H54 (cell line): Measurements from ENCODE around the gene DTX1.

ENCODE experiments used
- DNase-seq: peaks from one replicate; pipeline ENCODE4 v3.0.0; 2011; ENCODE audit warnings: low spot score, mixed read lengths; ENCODE audit not compliant: insufficient read length
- FAIRE-seq: peaks from 3 replicates; lab custom pipeline; 2011; peaks lifted over from hg19 to GRCh38; lab: Jason Lieb, UNC
- POLR2A ChIP-seq: IDR thresholded peaks from 2 replicates; pipeline ENCODE4 v1.6.1; 2011; ENCODE audit warnings: low read depth, mild to moderate bottlenecking, low read length

DTX1 gene

DNA sequence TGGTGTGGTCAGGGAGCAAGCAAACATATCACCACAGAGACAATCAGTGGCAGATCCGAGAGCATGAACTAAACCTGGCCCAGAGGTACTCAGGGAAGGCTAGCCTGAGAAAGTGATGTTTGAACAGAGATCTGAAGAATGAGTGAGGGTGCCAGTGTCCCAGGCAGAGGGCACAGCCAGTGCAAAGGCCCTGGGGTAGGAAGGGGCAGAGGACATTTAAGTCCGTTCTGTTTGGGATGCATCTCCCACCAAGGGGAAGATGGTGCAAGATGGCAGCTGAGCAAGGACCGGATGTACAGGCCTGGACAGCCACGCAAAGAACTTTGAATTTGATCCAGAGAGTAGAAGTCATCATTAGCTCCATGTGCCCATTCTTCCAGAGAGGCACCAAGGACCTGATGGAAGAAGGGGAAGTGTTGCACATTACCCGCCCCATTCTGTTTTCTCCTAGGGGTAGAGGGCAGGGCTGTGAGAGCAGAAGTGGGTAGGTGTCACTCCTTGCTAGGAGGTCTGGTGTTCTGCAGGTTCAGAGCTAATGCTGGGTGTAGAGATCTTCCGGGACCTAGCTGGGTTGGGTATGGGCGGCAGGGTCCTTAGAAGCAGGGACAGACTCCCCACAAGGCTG lies 3.9 kb downstream of the DTX1 start:
- TF ChIP-seq POLR2A, result no peak
- FAIRE-seq (no peak), DNase-seq (no peak)

GRCh38 chr12:113061061-113061694 lies 4.6 kb downstream of the DTX1 start:
- TF ChIP-seq POLR2A, result no peak
- DNase-seq, result no peak
- no peak for FAIRE-seq

GRCh38 chr12:113062502-113063395 lies 6.2 kb downstream of the DTX1 start:
- DNase-seq, result no peak
- FAIRE-seq, result no peak

GRCh38 chr12:113063396-113064350 lies 7.1 kb downstream of the DTX1 start:
- no peak for DNase-seq
- no peak for TF ChIP-seq POLR2A
- FAIRE-seq, result no peak

More at GRCh38 chr12:113062502-113063395, 6.2 kb downstream of the DTX1 start:
- no peak for TF ChIP-seq POLR2A

DNA sequence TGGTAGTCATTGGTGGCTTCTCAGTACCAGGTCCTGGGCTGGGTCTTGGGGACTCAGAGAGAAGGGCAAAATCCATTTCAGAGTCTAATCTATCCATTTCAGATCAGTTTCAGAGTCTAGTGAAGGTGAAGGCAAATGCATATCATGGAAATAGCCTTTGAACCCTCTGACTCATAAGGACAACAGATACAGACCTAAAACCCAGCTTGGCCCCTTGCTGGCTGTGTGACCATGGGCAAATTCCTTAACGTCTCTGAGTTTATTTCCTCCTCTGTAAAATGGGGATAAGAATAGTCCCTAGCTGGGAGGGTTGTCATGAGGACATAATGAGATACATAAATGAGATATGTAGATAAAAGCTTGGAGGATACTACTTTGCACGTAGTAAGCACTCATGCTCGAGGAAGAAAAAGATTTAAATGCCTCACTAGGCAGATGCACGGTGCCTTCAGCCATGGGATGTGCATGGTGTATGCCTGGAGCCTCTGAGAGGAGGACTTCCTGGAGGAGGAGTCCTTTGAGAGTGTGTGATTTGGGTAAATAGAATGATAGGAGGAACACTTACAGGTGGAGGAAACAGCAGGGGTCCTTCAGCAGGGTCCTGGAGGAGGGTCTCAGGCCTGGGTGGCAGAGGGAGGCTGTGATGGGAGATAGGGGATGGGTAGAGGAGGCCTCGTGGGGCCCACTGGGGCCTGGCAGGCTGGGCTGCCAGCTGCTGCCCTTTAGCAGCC lies 8.0 kb downstream of the DTX1 start:
- FAIRE-seq (no peak), DNase-seq (no peak)

DNA sequence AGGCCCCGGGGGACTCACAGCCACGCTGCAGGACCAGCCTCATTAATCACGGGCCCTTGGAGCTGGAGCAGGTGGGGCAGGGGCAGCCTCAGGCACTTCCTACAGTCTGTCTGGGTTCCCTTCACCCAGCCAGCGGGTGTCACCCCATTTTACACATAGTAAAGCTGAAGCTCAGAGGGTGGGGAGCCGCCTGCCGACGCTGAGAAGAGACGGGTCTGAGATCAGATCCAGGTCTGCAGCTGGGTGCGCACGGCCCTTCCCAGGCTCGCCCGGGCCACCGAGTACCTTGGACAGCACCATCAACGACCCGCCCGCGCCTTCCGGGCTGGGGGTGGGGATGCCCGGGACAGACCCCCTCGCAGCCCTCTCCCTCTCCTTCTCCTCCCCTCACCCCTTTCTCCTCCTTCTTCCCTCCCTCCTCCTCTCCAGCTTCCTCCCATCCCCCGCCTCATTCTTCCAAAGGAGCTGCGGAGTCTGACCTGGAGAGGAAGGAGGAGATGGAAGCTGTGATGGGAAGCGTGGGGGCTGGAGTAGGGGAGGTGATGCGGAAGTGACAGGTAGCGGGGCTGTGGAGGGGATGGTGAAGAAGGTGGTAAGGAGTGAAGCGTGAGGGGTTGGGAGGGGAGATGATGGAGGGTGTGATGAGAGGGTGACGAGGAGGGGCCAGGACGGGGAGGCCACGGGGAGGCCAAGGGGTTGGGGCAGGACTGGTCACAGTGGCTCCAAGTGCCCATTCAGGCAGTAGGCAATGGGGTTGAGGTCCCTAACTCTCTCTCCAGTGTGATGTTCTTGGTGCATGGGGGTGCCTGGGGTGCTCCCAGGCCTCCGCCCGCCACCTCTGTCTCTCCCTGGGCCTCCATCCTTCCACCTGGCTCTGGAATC lies 8.8 kb downstream of the DTX1 start:
- TF ChIP-seq POLR2A, result no peak
- no peak for FAIRE-seq
- DNase-seq, result no peak

More for the DNA sequence above, 8.0 kb downstream of the DTX1 start:
- TF ChIP-seq POLR2A, result no peak

- no peak for TF ChIP-seq POLR2A
- FAIRE-seq, result no peak
- DNase-seq, result no peak
These were observed 10.4 kb downstream of the DTX1 start for GRCh38 chr12:113066813-113067400.

DNA sequence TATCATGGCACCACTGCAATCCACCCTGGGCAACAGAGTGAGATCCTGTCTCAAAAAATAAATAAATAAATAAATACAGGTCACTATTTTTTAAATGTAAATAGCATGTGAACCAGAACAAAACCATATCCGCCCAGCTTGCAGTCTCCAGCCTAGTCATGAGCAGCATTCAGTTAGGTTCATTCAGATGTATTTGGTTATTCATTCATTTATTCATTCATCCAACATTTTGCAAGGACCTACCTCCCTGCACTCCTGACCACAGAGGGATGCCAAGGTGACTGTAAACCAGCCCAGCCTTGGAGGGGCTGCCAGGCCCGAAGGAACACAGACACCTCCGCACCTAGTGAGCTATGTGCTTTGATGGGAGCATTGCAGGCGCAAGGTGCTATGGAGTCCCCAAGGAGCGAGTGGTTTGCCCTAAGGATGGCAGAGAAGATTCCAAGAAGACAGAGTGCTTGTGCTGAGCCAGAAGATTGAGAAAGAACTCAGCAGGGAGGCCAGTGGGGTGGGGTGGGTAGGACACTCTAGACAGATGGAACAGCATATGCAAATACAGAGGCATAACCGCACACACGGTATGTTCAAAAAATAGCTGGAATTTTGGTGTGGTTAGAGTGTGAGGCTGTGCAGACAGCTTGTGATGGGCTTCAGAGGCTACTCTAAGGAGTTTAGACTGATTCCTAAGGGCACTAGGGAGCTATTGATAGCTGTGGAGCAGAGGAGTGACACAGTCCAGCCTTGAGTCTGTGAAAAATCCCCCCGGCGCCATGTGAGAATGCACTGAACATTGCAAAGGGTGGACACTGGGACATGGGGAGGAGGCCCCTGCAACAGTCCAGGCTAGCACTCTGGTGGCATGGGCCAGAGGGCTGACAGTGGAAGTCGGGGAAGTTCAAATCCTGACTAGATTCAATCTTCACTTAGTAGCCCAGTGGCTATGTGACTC lies 11.7 kb downstream of the DTX1 start:
- DNase-seq, result no peak
- TF ChIP-seq POLR2A, result no peak
- no peak for FAIRE-seq

DNA sequence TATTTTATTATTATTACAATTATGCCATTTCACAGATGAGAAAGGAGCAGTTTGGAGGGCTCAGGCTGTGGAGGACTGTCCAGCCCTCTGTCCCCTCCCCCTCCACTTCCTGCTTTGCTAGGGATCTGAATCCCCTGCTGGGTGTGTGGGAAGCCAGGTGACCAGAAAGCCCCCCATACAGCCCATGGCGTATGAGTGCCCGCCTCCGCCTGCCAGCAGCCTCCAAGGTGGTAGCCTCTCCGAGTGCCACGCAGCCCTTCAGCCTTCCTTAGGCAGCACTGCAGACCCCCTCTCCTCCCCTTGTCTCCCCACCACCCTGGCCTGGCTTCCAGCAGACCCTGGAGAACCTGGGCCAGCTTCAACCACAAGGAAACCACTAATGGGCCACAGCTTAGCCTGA lies 12.6 kb downstream of the DTX1 start:
- DNase-seq, result no peak
- no peak for FAIRE-seq
- no peak for TF ChIP-seq POLR2A

DNA sequence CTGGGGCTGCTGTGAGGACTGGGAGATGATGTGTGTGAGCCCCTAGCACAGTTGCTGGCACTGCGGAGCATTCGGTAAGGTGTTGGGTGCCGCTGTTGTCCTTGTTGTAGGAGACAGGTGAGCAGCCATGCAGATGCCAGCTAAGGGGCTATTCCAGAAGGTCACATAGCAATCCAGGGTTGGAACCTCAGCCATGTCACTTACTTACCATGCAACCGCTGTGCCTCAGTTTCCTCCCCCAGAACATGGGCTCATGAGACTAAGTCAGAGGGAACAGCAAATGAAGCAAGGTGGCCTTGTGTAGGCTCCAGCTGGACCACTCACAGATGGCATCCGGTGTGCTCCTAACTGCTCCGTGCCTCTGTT lies 13.2 kb downstream of the DTX1 start:
- DNase-seq (no peak), FAIRE-seq (no peak)
- no peak for TF ChIP-seq POLR2A
